B cell (primary cell): Measurements from ENCODE around the gene GPR183. TPM values are rescaled to one million over a fixed set of nuclear protein-coding genes. Genes with fewer than 3 reads are reported as not detected.

Experiments
- ATAC-seq: fragments of 200-7000 bp; cut with Tn5 transposase; one replicate; pipeline ENCODE4 v1.10.0; 2021; ENCODE audit warnings: low read depth, mild to moderate bottlenecking, moderate number of reproducible peaks, moderate library complexity
- CTCF ChIA-PET: fragments of 350-600 bp; sonication (Branson Sonifier 250); formaldehyde crosslinking; loops from one replicate; lab custom pipeline; 2021; ENCODE audit warnings: antibody characterized with exemption, inconsistent platforms; lab: Charles Lee
- POLR2A ChIA-PET: fragments of 350-600 bp; sonication (Branson Sonifier 250); formaldehyde crosslinking; loops from one replicate; lab custom pipeline; 2021; ENCODE audit warnings: antibody characterized with exemption; lab: Charles Lee
- DNase-seq: peaks from one replicate; pipeline ENCODE4 v3.0.0; 2013
- H2AFZ ChIP-seq: 2 replicates; pipeline ENCODE4 v1.6.1; 2012; ENCODE audit warnings: mild to moderate bottlenecking, low read depth, low read length; ENCODE audit not compliant: insufficient read depth, poor library complexity, severe bottlenecking
- H3K27ac ChIP-seq, 2 donors: 1 replicate in 1 of 2; 2 replicates in 1 of 2; pipeline ENCODE4 v1.5.1; 2012 to 2013; ENCODE audit warnings: low read length in 2 of 2, mild to moderate bottlenecking in 2 of 2, moderate library complexity in 1 of 2
- H3K27me3 ChIP-seq, 4 experiments: fragments of 200-600 bp in 1 of 4; sonication (generic) in 1 of 4; replicated peaks in 1 of 4; 1 replicate in 2 of 4; 2 replicates in 2 of 4; pipeline versions ENCODE4 v1.6.1 to v1.7.0; 2013 to 2016; ENCODE audit warnings: low read length in 3 of 4, mild to moderate bottlenecking in 2 of 4, mixed read lengths in 1 of 4, moderate library complexity in 1 of 4; ENCODE audit not compliant: insufficient read depth in 4 of 4, control insufficient read depth in 3 of 4; ENCODE audit errors: control extremely low read depth in 1 of 4
- H3K36me3 ChIP-seq, 2 experiments: replicated peaks in 1 of 2; 1 replicate in 1 of 2; 2 replicates in 1 of 2; pipeline versions ENCODE4 v1.6.1 to v1.7.1; 2013; ENCODE audit warnings: low read length in 1 of 2; ENCODE audit not compliant: insufficient read depth in 2 of 2, control insufficient read depth in 1 of 2; ENCODE audit errors: control extremely low read depth in 1 of 2, extremely low read depth in 1 of 2
- H3K4me1 ChIP-seq, 2 donors: fragments of 200-600 bp in 1 of 2; sonication (generic) in 1 of 2; 1 replicate in 1 of 2; 2 replicates in 1 of 2; pipeline versions ENCODE4 v1.5.1 to v1.6.1; 2013 to 2017; ENCODE audit warnings: low read length in 2 of 2; ENCODE audit not compliant: control insufficient read depth in 2 of 2, insufficient read depth in 2 of 2
- H3K4me2 ChIP-seq: replicated peaks from 2 replicates; pipeline ENCODE3; 2012; ENCODE audit warnings: mild to moderate bottlenecking, low read depth, low read length; ENCODE audit not compliant: poor library complexity, severe bottlenecking
- H3K4me3 ChIP-seq, 5 experiments: fragments of 200-600 bp in 1 of 5; sonication (generic) in 1 of 5; 1 replicate in 3 of 5; 2 replicates in 2 of 5; pipeline versions ENCODE4 v1.5.1 to v1.7.0; 2011 to 2016; ENCODE audit warnings: low read length in 4 of 5, mild to moderate bottlenecking in 4 of 5, low read depth in 2 of 5, control low read depth in 1 of 5, moderate library complexity in 1 of 5; ENCODE audit not compliant: insufficient read depth in 1 of 5; ENCODE audit errors: control extremely low read depth in 1 of 5, extremely low read depth in 1 of 5
- H3K79me2 ChIP-seq: fragments of 200-600 bp; sonication (generic); one replicate; pipeline ENCODE4 v1.6.0; 2016; ENCODE audit warnings: low read length; ENCODE audit not compliant: control insufficient read depth, insufficient read depth
- H3K9ac ChIP-seq: fragments of 200-600 bp; sonication (generic); 2 replicates; pipeline ENCODE4 v1.6.1; 2017; ENCODE audit warnings: mild to moderate bottlenecking, low read length, moderate library complexity
- H3K9me3 ChIP-seq, 3 donors: one replicate each; pipeline versions ENCODE4 v1.6.1 to v1.7.1; 2013; ENCODE audit warnings: low read length in 2 of 3; ENCODE audit not compliant: control insufficient read depth in 2 of 3, insufficient read depth in 1 of 3; ENCODE audit errors: control extremely low read depth in 1 of 3
- H4K20me1 ChIP-seq: 2 replicates; pipeline ENCODE4 v1.6.0; 2012; ENCODE audit warnings: mild to moderate bottlenecking, low read length; ENCODE audit not compliant: insufficient read depth, control insufficient read depth, poor library complexity, severe bottlenecking
- H3K27ac Mint-ChIP-seq: one replicate; pipeline ENCODE4 v1.8.0; 2021; ENCODE audit warnings: mixed read lengths
- H3K27me3 Mint-ChIP-seq: one replicate; pipeline ENCODE4 v1.8.0; 2021; ENCODE audit warnings: mixed read lengths
- H3K4me1 Mint-ChIP-seq: one replicate; pipeline ENCODE4 v1.8.0; 2021; ENCODE audit warnings: mixed read lengths
- H3K4me3 Mint-ChIP-seq: one replicate; pipeline ENCODE4 v1.8.0; 2021; ENCODE audit warnings: mixed read lengths
- H3K9me3 Mint-ChIP-seq: one replicate; pipeline ENCODE4 v1.8.0; 2022; ENCODE audit warnings: mixed read lengths; ENCODE audit not compliant: insufficient read depth
- CTCF ChIP-seq: fragments of 200-600 bp; IDR thresholded peaks from one replicate; pipeline ENCODE4 v1.8.0; 2022; ENCODE audit warnings: antibody characterized with exemption, mild to moderate bottlenecking
- EZH2 ChIP-seq: IDR thresholded peaks from 2 replicates; pipeline ENCODE4 v1.6.1; 2012; ENCODE audit warnings: borderline replicate concordance, low read depth, mild to moderate bottlenecking, moderate library complexity, low read length; ENCODE audit not compliant: insufficient read depth, poor library complexity, severe bottlenecking
- WGBS: methylation state at CpG from one replicate; pipeline ENCODE4 v1.1.5; 2013; ENCODE audit warnings: missing lambda C conversion rate; ENCODE audit not compliant: insufficient coverage; 5-methylcytosine and 5-hydroxymethylcytosine counted together
- intact Hi-C: fragments of 100-400 bp; cut with micrococcal nuclease; formaldehyde crosslinking; loops from one replicate; pipeline ENCODE4 v1.10.0; 2022
- polyA plus RNA-seq: library from polyadenylated mRNA; depleted of rRNA; stranded (reverse); fragments of >200 nt; gene quantifications from 2 replicates; pipeline ENCODE4 v1.2.3, GENCODE V29; 2012
- total RNA-seq, 2 donors: library from RNA; stranded (reverse); fragments of 120-200 nt in 1 of 2; gene quantifications; 1 replicate in 1 of 2; 2 replicates in 1 of 2; pipeline versions ENCODE4 v1.2.3 to v1.2.4, GENCODE V29; 2013 to 2022

GPR183 gene
- total and polyA plus RNA-seq, 2 donors (not counting 1 experiment from before 2014, with no cell fraction given) = 150 to 256 TPM

GRCh38 chr13:99327761-99328160, 20.6 kb upstream of the GPR183 start:
- intact Hi-C loops = no loop called here
- Histone ChIP-seq H4K20me1 (no peaks in the 10 kb centered on the region), H3K27me3 (no peaks in the 10 kb centered on the region), H3K9ac (no peak overlapping the region), H2AFZ (no peak overlapping the region), H3K9me3 (peaks cover 0 to 2% (median 0%) of the 10 kb centered on the region in 3 donors), H3K4me3 (no peak overlapping the region), H3K79me2 (peaks cover 32% of the 10 kb centered on the region), H3K4me2 (no peak overlapping the region), H3K36me3 (peaks cover 12 to 21% of the 10 kb centered on the region in 2 experiments), H3K4me1 (peaks cover 27 to 32% of the 10 kb centered on the region in 2 donors), H3K27ac (no peak overlapping the region)
- no peak overlapping the region for H3K4me3 Mint-ChIP-seq
- DNase-seq = no peak
- ATAC-seq = no peak
- CTCF ChIA-PET = interaction anchor here (1.0 to 1.7 kb wide), 2 partner anchors 21 to 58 kb away, joined by 3 to 5 read pairs; no protein-coding TSS in a partner anchor
- no peaks in the 10 kb centered on the region for H3K27me3 Mint-ChIP-seq
- H3K27ac Mint-ChIP-seq = no peak overlapping the region
- H3K9me3 Mint-ChIP-seq = no peaks in the 10 kb centered on the region
- TF ChIP-seq EZH2 (no peak), CTCF (no peak)
- POLR2A ChIA-PET = no interaction called here
- peaks cover 49% of the 10 kb centered on the region for H3K4me1 Mint-ChIP-seq
- no CpG with 5 or more reads among the region's 2 CpGs for WGBS

GRCh38 chr13:99327126-99327525, 19.9 kb upstream of the GPR183 start:
- no peak overlapping the region for H2AFZ ChIP-seq
- H3K4me2 ChIP-seq = no peak overlapping the region
- TF ChIP-seq CTCF (no peak), EZH2 (no peak)
- intact Hi-C loops = no loop called here
- DNase-seq = no peak
- H3K36me3 ChIP-seq = peaks cover 12 to 19% of the 10 kb centered on the region in 2 experiments
- peaks cover 32% of the 10 kb centered on the region for H3K79me2 ChIP-seq
- no peak overlapping the region for H3K27ac ChIP-seq
- ATAC-seq = no peak
- no CpG with 5 or more reads among the region's 2 CpGs for WGBS
- Mint-ChIP-seq H3K27ac (no peak overlapping the region), H3K4me1 (peaks cover 49% of the 10 kb centered on the region), H3K27me3 (no peaks in the 10 kb centered on the region), H3K4me3 (no peak overlapping the region), H3K9me3 (no peaks in the 10 kb centered on the region)
- no peak overlapping the region for H3K9ac ChIP-seq
- ChIA-PET POLR2A (no interaction called here), CTCF (interaction anchor here (1.7 kb wide), 1 partner anchor 57 kb away, joined by 5 read pairs; no protein-coding TSS in a partner anchor)
- no peak overlapping the region for H3K4me3 ChIP-seq
- H3K9me3 ChIP-seq = peaks cover 0 to 2% (median 0%) of the 10 kb centered on the region in 3 donors
- no peaks in the 10 kb centered on the region for H4K20me1 ChIP-seq
- H3K4me1 ChIP-seq = peaks cover 33 to 38% of the 10 kb centered on the region in 2 donors
- H3K27me3 ChIP-seq = no peaks in the 10 kb centered on the region
